ENCODE measurements around the gene SGCA.

Gene SGCA

GRCh38 chr17:50172936-50173334 lies 7.1 kb downstream of the SGCA start:
- DNase-seq (ENCODE audit: low read depth, low spot score) = no peak
- H3K9ac ChIP-seq (ENCODE audit: insufficient read length) = no peak overlapping the region
- H3K9me3 ChIP-seq (ENCODE audit: low read depth, low read length) = no peaks in the 10 kb centered on the region
- H3K4me3 ChIP-seq = no peak overlapping the region
- H3K27ac ChIP-seq = no peak overlapping the region
- TF ChIP-seq FOXP2 (optimal IDR thresholded peaks at IDR 0.05; ENCODE audit: control extremely low read depth, extremely low read length, insufficient read depth) (no peak), POLR2AphosphoS5 (IDR thresholded peaks at IDR 0.05; ENCODE audit: borderline replicate concordance, low read depth, low read length) (no peak), EZH2 (IDR thresholded peaks at IDR 0.05) (no peak)
- no peaks in the 10 kb centered on the region for H3K36me3 ChIP-seq (ENCODE audit: insufficient read depth, low read length)

GRCh38 chr17:50173335-50173941 lies 7.6 kb downstream of the SGCA start:
- H3K27ac ChIP-seq = no peak overlapping the region

GRCh38 chr17:50174444-50174843 lies 8.6 kb downstream of the SGCA start:
- H3K36me3 ChIP-seq (ENCODE audit: insufficient read depth, low read length) = no peaks in the 10 kb centered on the region
- DNase-seq (ENCODE audit: low read depth, low spot score) = no peak
- no peak overlapping the region for H3K9ac ChIP-seq (ENCODE audit: insufficient read length)
- H3K4me3 ChIP-seq = no peak overlapping the region
- H3K9me3 ChIP-seq (ENCODE audit: low read depth, low read length) = no peaks in the 10 kb centered on the region
- no peak for TF ChIP-seq POLR2AphosphoS5 (IDR thresholded peaks at IDR 0.05; ENCODE audit: borderline replicate concordance, low read depth, low read length)
- no peak for TF ChIP-seq FOXP2 (optimal IDR thresholded peaks at IDR 0.05; ENCODE audit: control extremely low read depth, extremely low read length, insufficient read depth)
- no peak for TF ChIP-seq EZH2 (IDR thresholded peaks at IDR 0.05)
- no peak overlapping the region for H3K27ac ChIP-seq

More at GRCh38 chr17:50173335-50173941, 7.6 kb downstream of the SGCA start:
- TF ChIP-seq FOXP2 (optimal IDR thresholded peaks at IDR 0.05; ENCODE audit: control extremely low read depth, extremely low read length, insufficient read depth) (no peak), POLR2AphosphoS5 (IDR thresholded peaks at IDR 0.05; ENCODE audit: borderline replicate concordance, low read depth, low read length) (no peak), EZH2 (IDR thresholded peaks at IDR 0.05) (no peak)
- H3K4me3 ChIP-seq = no peak overlapping the region
- no peak overlapping the region for H3K9ac ChIP-seq (ENCODE audit: insufficient read length)
- no peaks in the 10 kb centered on the region for H3K36me3 ChIP-seq (ENCODE audit: insufficient read depth, low read length)
- no peak for DNase-seq (ENCODE audit: low read depth, low spot score)
- no peaks in the 10 kb centered on the region for H3K9me3 ChIP-seq (ENCODE audit: low read depth, low read length)

GRCh38 chr17:50175035-50175807 lies 9.4 kb downstream of the SGCA start:
- Histone ChIP-seq H3K27ac (no peak overlapping the region), H3K9ac (ENCODE audit: insufficient read length) (no peak overlapping the region), H3K4me3 (no peak overlapping the region), H3K9me3 (ENCODE audit: low read depth, low read length) (no peaks in the 10 kb centered on the region), H3K36me3 (ENCODE audit: insufficient read depth, low read length) (no peaks in the 10 kb centered on the region)
- TF ChIP-seq EZH2 (IDR thresholded peaks at IDR 0.05) (no peak), FOXP2 (optimal IDR thresholded peaks at IDR 0.05; ENCODE audit: control extremely low read depth, extremely low read length, insufficient read depth) (no peak), POLR2AphosphoS5 (IDR thresholded peaks at IDR 0.05; ENCODE audit: borderline replicate concordance, low read depth, low read length) (no peak)
- DNase-seq (ENCODE audit: low read depth, low spot score) = no peak

- no peak overlapping the region for H3K27ac ChIP-seq
- TF ChIP-seq EZH2 (IDR thresholded peaks at IDR 0.05) (no peak), POLR2AphosphoS5 (IDR thresholded peaks at IDR 0.05; ENCODE audit: borderline replicate concordance, low read depth, low read length) (no peak), FOXP2 (optimal IDR thresholded peaks at IDR 0.05; ENCODE audit: control extremely low read depth, extremely low read length, insufficient read depth) (no peak)
- no peak overlapping the region for H3K9ac ChIP-seq (ENCODE audit: insufficient read length)
- H3K4me3 ChIP-seq = no peak overlapping the region
- no peaks in the 10 kb centered on the region for H3K36me3 ChIP-seq (ENCODE audit: insufficient read depth, low read length)
- H3K9me3 ChIP-seq (ENCODE audit: low read depth, low read length) = no peaks in the 10 kb centered on the region
- no peak for DNase-seq (ENCODE audit: low read depth, low spot score)
Observed at GRCh38 chr17:50176559-50177357, 11.0 kb downstream of the SGCA start.

GRCh38 chr17:50177476-50177875 lies 11.7 kb downstream of the SGCA start:
- H3K9ac ChIP-seq (ENCODE audit: insufficient read length) = no peak overlapping the region

GRCh38 chr17:50177983-50178834 lies 12.4 kb downstream of the SGCA start:
- no peak for TF ChIP-seq FOXP2 (optimal IDR thresholded peaks at IDR 0.05; ENCODE audit: control extremely low read depth, extremely low read length, insufficient read depth)
- TF ChIP-seq EZH2 (IDR thresholded peaks at IDR 0.05) = no peak
- no peak for TF ChIP-seq POLR2AphosphoS5 (IDR thresholded peaks at IDR 0.05; ENCODE audit: borderline replicate concordance, low read depth, low read length)
- Histone ChIP-seq H3K27ac (no peak overlapping the region), H3K36me3 (ENCODE audit: insufficient read depth, low read length) (no peaks in the 10 kb centered on the region), H3K9me3 (ENCODE audit: low read depth, low read length) (no peaks in the 10 kb centered on the region), H3K4me3 (no peak overlapping the region), H3K9ac (ENCODE audit: insufficient read length) (no peak overlapping the region)
- DNase-seq (ENCODE audit: low read depth, low spot score) = no peak

More at GRCh38 chr17:50177476-50177875, 11.7 kb downstream of the SGCA start:
- TF ChIP-seq FOXP2 (optimal IDR thresholded peaks at IDR 0.05; ENCODE audit: control extremely low read depth, extremely low read length, insufficient read depth) (no peak), POLR2AphosphoS5 (IDR thresholded peaks at IDR 0.05; ENCODE audit: borderline replicate concordance, low read depth, low read length) (no peak), EZH2 (IDR thresholded peaks at IDR 0.05) (no peak)
- DNase-seq (ENCODE audit: low read depth, low spot score) = no peak
- H3K9me3 ChIP-seq (ENCODE audit: low read depth, low read length) = no peaks in the 10 kb centered on the region
- no peak overlapping the region for H3K27ac ChIP-seq
- H3K36me3 ChIP-seq (ENCODE audit: insufficient read depth, low read length) = no peaks in the 10 kb centered on the region
- no peak overlapping the region for H3K4me3 ChIP-seq
